ENCODE results near the gene FLYWCH1.
"Not testable (repeated sequence)": the region's sequence is repeated elsewhere in the genome, so short reads cannot be mapped to it uniquely, and the experiment has no call there.

FLYWCH1 gene

DNA sequence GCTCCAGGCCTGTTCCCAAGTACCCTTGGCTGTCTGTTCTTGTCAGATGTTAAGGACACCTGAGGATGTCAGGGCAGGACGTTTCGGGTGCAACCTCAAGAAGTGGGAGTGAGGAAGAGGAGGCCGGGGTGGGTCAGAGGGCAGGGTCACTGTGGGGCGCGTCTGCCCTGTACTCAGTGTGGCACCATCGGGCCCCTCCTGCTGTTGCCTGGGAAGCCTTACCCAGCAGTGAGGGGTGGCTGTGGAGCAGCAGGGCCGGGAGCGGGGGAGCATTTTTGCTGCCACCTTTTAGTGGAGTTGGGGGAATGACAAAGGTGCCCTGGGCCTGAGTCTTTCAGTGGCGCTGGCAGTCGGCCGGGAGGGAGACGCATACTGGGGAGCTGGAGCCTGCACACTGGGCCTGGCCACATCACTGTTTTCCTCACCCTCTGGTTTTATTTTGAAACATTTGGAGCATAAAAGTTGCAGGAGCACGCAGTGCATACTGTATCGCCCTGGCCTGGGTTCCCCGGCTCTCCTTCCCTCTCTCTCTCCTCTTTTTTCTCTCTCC is 11.1 kb upstream of the FLYWCH1 start:
- DNase-seq: no peak

DNA sequence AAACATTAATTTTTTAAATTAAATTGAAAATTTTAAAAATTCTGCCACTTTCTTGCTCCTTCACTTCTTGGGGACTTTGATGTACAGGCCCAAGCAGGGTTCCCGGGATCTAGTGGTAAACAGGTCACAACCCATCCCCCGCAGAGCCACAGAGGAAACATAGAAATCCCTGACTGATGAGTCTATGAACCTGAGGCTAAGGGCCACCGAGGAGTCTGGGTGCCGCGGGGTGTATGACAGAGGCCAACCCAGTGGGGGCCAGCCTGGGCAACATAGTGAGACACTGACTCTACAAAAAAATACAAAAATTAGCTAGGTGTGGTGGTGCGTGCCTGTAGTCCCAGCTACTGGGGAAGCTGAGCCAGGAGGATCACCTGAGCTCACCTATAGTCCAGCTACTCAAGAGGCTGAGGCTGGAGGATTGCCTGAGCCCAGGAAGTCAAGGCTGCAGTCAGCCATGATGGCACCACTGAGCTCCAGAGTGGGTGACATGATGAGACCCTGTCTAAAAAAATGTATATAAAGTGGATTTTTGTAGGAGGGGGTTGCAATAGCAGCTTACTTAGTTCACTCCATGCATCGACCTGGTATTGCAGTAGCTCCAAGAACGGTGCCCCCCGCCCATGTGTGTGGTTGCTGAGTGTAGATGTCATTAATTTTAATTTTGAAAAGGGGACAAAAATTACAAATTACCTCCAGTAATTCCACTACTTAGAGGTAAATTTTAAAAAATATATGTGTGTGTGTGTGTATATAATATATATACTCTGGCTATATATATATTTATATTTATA is 9.2 kb upstream of the FLYWCH1 start:
- no peak for DNase-seq

DNA sequence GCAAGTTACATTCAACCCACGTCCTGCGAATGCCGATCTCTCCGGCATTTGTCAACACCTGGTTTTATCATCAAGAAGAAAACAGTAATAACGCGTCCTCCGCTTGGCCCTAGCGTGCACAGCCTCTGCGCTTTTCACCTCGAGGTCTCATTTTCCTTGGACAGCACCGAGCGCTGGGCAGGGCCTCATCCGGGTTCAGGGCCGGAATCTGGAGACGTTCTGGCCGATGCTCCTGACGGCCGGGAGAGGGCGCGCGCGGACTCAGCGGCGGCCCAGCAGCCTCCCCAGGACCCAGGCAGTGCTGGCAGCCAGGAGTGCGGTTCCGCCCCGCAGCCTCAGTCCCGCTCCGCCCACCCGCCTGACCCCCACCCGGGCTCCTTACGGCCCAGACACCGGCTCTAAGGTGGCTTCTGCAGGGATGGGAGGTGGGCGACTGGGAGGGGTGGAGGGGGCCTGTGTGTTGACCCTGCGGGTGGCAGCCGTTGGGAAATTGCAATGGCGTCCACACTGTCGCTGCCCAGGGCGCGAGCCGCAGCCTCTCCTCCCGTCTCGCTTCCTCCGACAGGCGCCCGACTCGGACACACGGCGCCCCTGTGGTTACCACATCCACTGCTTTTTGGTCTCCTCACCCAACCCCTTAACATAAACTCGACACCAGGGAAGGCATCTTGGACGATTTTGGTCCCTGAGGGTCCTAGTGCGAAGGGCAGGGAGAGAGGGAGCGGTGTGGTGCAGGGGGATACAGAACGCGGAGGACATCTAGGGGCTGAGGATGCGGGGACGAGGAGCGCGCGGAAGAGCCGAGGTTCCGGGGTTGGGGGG is 7.4 kb upstream of the FLYWCH1 start:
- peak in 1 of 2 experiments; percentile 74 for DNase-seq

DNA sequence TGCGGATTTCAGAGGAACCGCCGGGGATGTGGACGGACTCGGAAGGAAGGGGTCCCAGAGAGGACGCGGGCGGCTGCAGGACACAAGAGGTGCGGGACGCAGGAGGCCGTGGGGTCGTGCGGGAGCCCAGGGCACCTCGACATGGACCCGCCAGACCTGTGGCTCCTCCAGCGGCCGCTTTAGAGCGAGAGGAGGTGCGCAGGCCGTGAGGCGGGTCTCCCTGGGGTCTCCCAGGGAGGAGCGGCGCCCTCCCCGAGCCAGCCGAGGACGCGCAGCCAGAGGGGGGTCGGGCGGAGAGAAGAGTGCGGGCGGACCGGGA is 6.8 kb upstream of the FLYWCH1 start:
- no peak for DNase-seq

DNA sequence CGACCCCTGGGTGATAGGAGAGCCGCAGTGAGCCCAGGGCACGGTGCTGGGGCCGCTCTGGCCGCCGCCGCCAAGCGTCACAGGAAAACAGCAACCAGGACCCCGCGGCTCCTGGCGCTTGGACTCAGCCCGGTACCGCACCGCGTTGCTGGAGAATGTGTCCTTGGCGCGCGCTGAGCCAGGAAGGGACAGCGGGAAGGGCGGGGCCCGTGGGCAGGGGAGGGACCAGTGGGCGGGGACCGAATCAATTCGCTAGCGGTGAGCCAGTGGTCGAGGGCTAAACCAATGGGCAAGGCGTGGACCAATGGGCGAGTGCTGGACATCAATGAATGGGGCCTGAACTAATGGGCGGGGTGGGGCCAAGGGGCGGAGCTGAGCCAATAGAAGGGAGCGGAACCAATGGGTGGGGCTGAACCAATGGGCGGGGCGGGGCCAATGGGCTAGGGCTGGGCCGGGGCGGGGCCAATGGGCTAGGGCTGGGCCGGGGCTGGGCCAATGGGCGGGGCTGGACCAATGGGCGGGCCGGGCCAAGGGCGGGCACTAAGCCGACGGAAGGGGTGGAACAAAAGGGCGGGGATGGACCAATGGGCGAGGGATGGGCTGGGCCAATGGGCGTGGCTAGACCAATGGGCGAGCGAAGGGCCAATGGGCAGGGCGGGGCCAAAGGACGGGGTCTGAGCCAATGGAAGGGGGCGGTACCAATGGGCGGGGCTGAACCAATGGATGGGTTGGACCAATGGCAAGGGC is 6.3 kb upstream of the FLYWCH1 start:
- peak; percentile 78 to 94 for DNase-seq

DNA sequence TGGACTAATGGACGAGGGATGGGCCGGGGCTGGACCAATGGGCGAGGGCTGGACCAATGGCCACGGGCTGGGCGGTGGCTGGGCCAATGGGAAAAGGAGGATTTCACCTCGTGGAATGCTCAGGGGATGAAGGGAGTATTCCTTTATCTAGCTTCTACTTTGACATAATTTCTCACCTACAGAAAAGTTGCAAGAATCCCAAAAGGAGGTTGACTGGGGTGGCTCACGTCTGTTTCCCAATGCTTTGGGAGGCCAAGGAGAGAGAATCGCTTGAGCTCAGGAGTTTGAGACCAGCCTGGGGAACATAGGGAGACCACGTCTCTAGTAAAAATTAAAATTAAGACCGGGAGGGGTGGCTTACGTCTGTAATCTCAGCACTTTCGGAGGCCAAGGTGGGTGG is 5.7 kb upstream of the FLYWCH1 start:
- DNase-seq: no peak

DNA sequence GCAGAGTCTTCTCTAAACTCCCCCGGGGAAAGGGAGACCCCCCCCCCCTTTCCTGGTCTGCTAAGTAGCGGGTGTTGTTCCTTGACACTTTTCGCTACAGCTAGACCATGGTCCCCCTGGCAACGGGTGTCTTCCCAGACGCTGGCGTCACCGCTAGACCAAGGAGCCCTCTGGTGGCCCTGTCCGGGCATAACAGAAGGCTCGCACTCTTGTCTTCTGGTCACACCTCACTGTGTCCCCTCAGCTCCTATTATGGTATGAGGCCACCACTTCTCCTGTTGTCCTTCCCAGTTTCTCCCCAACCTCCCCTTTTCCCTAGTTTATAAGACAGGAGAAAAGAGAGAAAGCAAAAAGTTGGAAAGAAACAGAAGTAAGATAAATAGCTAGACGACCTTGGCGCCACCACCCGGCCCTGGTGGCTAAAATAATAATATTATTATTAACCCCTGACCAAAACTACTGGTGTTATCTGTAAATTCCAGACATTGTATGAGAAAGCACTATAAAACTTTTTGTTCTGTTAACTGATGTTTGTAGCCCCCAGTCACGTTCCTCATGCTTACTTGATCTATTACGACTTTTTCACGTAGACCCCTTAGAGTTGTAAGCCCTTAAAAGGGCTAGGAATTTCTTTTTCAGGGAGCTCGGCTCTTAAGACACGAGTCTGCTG is 4.5 kb upstream of the FLYWCH1 start:
- not testable (repeated sequence) for DNase-seq

DNA sequence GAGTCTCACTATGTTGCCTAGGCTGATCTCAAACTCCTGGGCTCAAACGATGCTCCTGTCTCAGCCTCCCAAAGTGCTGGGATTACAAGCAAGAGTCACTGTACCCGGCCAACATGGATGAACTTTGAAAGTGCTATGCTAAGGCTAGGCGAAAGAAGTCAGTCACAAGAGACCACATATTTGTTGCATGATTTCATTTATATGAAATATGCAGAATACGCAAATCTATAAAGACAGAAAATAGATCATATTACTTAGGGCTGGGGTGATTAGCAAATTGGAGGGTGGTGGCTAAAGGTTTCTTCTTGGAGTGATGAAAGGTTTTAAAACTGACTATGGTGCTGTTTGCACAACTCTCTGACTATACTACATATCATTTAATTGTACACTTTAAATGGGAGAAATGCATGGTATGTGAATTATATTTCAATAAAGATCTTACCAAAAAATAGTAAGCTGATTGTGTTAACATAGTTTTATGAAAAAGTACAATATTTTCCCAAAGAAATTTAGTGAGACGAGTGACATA is 1.2 kb upstream of the FLYWCH1 start:
- no peak for DNase-seq

DNA sequence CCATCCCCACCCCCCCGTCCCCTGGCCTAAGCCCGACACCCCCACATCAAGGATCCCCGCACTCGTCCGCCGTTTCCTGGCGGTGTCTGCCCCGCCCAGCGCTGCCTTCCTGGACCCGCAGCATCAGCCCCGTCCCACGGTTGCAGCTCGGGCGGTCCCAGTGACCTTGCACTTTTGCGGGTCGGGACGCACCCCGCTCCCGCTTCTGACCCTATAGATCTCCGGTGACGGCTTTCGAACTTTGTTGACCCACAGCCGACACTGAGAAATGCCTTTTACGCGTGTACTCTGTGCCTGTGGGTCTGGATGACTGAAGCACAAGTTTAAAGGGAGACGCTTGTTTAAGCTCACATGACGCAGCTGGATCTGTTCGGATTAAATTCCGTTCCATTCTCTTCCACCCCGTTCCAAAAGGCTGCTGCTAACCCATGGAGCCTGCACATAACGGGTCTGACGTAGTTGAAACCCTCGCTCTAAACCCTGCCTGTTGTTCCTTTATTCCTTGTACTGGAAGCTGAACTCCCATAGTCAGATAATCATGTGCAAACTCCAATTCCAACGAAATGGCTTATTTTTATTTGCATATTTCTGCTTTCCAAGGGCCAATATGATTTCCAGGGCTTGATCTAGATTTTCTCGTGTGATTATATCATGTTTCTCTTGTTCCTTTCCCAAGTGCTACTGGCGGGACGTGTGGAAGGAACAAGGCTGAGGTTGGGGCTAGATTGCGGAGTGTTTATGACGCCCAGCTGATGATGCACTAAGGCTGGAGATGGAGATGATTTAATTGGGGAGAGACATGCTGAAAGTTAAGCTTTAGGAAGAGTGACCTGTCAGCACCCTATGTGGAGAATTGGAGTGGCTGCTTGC is 834 bp downstream of the FLYWCH1 start:
- DNase-seq: peak in 1 of 2 experiments; percentile 8

DNA sequence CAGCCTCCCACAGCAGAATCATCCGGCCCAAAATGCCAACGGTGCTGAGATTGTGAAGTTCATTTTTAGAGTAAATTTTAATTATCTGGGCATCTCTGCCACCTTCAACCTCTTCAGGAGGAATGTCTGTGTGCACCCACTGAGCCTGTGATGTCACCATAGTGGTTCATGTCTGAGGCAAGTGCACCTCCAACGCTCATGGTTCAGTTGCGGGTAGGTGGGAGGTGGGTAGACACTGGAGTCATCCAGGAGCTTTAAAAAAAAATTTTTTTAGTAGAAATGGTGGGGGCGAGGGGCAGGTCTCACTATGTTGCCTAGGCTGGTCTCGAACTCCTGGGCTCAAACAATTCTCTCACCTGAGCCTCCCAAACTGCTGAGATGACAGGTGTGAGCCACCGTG is 1.9 kb downstream of the FLYWCH1 start:
- no peak for DNase-seq

DNA sequence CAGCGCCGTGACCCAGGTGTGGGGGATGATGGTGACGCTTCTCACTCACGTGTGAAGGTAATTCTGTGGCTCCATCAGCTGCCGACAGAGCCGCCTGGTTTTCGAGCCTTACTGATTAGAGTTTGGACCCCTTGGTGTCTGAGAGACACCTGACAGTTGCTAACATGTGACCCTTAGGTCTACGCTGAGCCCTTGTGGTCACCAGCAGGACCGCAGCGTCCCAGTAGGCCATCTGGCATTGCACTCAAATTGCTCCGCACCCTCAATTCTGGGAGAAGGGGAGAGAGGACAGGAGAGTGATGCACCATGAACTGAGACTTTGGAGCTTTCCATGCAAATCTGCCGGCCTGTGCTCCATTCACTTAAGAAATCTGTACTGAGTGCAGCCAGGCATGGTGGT is 2.5 kb downstream of the FLYWCH1 start:
- DNase-seq: no peak

DNA sequence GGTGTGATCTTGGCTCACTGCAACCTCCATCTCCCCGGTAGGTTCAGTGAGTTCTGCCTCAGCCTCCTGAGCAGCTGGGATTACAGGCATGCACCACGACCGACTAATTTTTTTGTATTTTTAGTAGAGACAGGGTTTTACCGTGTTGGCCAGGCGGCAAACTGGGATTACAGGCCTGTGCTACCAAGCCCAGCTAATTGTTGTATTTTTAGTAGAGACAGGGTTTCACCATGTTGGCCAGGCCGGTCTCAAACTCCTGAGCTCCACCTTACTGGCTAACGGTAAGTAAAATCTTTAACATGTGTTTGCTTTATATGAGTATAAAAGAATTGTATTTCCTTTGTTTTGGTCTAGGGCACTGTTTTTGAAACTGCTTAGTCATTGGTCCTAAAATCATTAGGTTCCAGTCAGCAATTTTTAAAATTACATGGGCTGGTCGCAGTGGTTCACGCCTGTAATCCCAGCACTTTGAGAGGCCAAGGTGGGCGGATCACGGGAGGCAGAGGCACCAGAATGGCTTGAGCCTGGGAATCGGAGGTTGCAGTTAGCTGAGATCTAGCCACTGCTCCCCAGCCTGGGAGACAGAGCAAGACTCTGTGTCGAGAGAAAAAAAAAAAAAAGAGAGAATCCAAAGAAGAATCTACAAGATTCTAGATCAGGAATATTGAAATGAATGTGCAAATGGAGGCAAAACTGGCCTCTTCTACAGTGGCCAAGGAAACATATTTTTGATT is 3.6 kb downstream of the FLYWCH1 start:
- no peak for DNase-seq

DNA sequence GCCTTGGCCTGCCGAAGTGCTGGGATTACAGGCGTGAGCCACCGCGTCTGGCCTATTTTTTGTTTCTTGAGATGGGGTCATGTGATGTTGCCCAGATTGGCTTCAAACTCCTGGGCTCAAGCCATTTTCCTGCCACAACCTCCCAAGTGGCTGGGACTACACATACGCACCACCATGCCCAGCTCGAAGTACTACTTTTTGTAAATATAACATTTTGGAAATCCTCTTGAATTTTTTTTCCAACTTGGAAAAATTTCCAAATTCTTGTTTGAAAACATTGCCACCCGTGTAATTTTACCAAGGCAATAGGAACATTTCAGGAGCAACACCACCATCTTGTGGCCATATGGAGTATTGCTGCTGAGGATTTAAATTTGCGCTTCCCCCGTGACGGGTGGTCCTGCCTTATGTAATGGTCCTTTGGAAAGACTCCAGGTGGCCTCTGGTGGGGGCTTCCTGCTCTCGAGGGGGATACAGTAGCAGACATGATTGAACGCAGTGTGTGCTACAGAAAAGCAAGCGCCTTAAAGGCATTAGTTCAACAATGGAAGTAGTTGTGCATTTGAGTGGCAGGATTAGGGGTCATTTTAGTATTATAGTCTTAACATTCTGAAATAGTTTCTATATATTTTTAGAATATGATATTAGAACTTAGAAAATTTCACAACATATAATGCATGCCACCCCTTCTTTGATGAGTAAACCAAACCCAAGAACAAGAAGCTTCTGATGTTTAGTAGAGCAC is 8.0 kb downstream of the FLYWCH1 start:
- DNase-seq: peak in 1 of 2 experiments; percentile 50

DNA sequence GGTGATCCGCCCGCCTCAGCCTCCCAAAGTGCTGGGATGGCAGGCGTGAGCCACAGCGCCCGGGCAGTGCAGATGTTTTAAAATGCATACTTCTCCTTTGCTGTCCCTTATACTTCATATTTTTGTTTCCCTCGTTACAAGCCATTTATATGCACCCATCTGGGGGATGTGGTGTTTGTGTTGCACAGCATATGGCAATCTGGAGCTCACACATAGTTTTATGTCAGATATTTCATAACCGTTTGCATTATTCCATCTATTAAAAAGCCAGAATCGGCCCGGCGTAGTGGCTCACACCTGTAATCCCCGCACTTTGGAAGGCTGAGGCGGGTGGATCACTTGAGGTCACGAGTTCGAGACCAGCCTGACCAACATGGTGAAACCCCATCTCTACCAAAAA is 11.8 kb downstream of the FLYWCH1 start:
- DNase-seq: no peak

DNA sequence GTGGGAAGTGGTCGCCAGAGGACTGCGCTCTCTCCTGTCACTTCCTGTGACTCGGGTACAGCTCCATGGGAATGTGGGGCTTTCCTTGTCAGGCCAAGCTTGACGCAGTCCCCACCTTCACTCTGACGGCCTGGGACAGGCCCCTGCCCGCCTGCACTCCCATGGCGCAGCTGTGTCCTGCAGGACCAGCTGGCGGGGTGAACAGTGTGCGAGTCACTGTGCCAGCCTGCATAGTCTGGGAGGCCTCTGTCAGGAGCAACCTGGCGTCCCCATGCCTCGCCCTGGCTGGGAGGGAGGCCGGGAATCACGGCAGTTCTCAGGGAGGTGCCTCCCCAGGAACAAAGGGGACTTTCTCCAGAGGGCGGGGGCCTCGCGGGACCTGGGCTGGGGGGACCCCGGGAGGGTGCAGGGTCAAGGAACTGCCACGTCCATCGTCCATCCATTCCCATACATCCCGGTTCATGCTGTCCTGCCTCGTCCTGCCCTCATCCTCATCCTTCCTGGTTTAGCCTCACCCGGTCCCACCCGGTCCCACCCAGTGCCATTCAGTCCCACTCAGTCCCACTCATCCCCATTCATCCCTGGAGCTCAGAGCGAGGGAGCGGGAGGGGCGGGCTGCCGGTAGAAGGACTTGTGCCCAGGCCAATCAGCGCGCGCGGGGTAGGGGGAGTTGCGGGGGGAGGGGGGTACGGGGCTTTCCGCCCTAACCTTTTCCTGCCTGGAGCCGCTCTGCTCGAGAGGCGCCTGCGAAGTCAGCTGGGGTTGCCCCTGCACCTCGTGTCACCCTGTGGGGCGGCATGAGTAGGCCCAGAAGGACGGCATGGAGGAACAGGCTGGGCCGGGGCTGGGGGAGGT is 13.4 kb downstream of the FLYWCH1 start:
- DNase-seq: no peak

DNA sequence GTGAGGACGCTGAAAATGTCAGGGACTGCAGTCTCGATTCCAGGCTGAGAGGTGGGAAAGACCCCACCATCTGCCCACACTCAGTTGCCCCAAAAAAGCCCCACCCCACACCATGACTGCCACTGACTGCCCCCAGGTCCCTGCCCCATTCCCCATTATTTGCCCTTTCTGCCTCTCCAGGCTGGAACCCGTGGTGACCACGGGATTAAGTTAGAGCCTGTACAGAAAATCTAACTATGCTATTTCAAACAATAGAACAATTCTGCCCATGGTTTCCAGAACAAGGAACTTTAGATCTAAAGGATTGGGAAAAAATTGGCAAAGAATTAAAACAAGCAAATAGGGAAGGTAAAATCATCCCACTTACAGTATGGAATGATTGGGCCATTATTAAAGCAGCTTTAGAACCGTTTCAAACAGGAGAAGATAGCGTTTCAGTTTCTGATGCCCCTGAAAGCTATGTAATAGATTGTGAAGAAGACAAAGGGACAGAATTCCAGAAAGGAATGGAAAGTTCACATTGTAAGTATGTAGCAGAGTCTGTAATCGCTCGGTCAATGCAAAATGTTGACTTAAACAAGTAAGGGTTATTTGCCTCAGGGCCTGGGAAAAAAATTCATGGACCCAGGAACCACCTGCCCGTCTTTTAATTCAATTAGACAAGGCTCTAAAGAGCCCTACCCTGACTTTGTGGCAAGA is 14.4 kb downstream of the FLYWCH1 start:
- no peak for DNase-seq

DNA sequence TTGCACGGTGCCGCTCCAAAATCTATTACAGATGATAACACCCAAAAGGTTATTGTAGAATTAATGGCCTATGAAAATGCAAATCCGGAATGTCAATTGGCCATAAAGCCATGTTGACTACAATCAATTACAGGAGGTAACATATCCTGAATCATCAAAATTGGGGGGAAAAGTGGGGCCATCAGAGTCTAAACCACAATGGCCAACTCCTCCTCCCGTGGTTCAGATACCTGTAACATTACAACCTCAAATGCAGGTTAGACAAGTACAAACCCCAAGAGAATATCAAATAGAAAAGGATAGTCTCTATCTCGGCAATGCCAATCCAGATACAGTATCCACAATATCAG is 14.9 kb downstream of the FLYWCH1 start:
- no peak for DNase-seq

DNA sequence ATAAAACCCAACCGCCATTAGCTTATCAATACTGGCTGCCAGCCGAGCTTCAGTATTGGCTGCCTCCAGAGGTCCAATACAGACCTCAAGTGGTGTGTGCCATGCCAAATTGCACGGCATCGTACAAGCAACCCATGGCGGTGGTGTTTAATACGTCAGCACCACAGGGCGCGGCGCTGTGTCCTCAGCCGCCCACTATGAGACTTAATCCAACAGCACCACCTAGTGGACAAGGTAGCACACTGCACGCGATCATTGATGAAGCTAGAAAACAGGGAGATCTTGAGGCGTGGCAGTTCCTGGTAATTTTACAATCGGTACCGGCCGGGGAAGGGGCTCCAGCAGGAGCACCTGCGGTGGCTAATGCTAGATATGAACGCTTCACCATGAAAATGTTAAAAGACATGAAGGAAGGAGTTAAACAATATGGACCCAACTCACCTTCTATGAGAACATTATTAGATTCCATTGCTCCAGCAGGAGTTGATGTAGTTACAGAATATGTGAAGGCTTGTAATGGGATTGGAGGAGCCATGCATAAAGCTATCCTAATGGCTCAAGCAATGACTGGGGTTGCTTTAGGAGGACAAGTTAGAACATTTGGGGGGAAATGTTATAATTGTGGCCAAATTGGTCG is 15.4 kb downstream of the FLYWCH1 start:
- peak; percentile 56 to 67 for DNase-seq
